GM06990 (cell line): ENCODE measurements around the gene SCAMP5.

ENCODE experiments used
- DNase-seq: peaks from one replicate; pipeline ENCODE4 v3.0.0-alpha.2; 2011; ENCODE audit not compliant: insufficient read length; ENCODE audit errors: extremely low read depth
- H3K27me3 ChIP-seq: replicated peaks from 2 replicates; pipeline ENCODE4 v1.6.0; 2011; ENCODE audit warnings: low read length; ENCODE audit not compliant: control insufficient read depth, insufficient read depth
- H3K36me3 ChIP-seq: 2 replicates; pipeline ENCODE4 v1.5.1; 2011; ENCODE audit warnings: low read length; ENCODE audit not compliant: control insufficient read depth, insufficient read depth
- H3K4me3 ChIP-seq: replicated peaks from 2 replicates; pipeline ENCODE4 v1.5.1; 2011; ENCODE audit warnings: low read depth, mild to moderate bottlenecking, control low read depth, low read length
- TF ChIP-seq, protein P1 (sequence below): IDR thresholded peaks from 2 replicates; pipeline ENCODE4 v1.5.1; 2011; ENCODE audit warnings: low read length, control low read depth, mild to moderate bottlenecking, inconsistent platforms; ENCODE audit not compliant: insufficient read depth, poor library complexity, severe bottlenecking

SCAMP5 gene

DNA sequence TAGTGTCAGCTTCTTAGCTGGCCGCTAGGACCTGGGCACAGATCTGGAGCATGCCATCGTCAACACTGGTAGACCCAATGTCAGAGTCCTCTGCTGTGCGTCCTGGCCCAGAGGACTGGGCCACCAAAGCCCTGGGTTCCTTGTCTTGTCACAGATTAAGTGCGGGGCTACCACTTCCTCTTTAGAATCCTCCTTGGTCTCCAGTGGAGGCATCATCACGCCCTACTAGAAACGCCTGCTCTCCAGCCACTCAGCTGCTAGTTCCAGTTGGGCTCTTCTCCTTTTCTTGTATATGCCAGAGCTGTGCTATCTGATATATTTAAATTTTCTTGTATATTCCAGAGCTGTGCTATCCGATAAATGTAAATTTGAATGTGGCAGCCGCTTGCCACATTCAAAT is 39.3 kb downstream of the SCAMP5 start:
- Histone ChIP-seq H3K36me3 (peaks cover 6% of the 10 kb centered on the region), H3K4me3 (no peak overlapping the region), H3K27me3 (no peaks in the 10 kb centered on the region)
- no peak for DNase-seq
- TF ChIP-seq, protein P1, sequence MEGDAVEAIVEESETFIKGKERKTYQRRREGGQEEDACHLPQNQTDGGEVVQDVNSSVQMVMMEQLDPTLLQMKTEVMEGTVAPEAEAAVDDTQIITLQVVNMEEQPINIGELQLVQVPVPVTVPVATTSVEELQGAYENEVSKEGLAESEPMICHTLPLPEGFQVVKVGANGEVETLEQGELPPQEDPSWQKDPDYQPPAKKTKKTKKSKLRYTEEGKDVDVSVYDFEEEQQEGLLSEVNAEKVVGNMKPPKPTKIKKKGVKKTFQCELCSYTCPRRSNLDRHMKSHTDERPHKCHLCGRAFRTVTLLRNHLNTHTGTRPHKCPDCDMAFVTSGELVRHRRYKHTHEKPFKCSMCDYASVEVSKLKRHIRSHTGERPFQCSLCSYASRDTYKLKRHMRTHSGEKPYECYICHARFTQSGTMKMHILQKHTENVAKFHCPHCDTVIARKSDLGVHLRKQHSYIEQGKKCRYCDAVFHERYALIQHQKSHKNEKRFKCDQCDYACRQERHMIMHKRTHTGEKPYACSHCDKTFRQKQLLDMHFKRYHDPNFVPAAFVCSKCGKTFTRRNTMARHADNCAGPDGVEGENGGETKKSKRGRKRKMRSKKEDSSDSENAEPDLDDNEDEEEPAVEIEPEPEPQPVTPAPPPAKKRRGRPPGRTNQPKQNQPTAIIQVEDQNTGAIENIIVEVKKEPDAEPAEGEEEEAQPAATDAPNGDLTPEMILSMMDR, result no peak

DNA sequence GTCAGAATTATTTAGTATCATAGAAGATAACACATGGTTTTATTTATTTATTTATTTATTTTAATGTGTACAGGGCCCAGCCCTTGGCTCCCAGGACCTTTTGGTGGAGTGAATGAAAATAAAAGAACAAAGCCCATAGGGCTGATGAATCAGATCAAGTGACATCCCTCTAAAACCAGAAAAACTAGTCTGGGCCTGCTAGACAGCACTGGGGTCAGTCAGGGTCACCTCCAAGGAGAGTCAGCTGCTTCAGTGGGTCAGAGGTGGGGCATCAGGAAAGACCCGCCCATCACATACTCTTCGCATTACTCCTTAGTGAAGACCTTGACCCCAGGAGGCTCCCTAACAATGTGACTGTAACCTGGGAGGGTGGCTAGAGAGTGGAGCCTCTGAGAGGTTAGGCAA is 40.9 kb downstream of the SCAMP5 start:
- TF ChIP-seq, protein P1, result no peak
- no peak for DNase-seq

DNA sequence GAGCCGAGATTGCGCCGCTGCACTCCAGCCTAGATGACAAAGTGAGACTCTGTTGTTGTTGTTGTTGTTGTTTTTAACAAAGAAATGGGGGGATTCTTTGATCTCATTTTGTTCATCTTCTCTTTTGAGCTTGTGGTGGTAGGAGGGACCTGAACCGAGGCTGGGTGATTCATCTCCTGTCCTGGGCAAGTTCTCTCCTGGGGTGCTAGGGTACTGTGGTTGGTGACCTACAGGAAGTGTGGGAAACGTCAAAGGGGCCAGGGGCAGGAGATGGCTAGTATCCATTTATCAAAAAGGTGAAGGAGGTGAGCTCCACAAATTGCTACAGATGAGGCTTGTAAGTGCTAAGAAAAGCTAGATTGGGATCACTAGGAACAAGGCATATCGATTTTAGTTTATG is 42.3 kb downstream of the SCAMP5 start:
- TF ChIP-seq, protein P1, result no peak

More for the DNA sequence above, 40.9 kb downstream of the SCAMP5 start:
- H3K36me3 ChIP-seq, result peaks cover 4% of the 10 kb centered on the region
- no peaks in the 10 kb centered on the region for H3K27me3 ChIP-seq
- H3K4me3 ChIP-seq, result no peak overlapping the region

DNA sequence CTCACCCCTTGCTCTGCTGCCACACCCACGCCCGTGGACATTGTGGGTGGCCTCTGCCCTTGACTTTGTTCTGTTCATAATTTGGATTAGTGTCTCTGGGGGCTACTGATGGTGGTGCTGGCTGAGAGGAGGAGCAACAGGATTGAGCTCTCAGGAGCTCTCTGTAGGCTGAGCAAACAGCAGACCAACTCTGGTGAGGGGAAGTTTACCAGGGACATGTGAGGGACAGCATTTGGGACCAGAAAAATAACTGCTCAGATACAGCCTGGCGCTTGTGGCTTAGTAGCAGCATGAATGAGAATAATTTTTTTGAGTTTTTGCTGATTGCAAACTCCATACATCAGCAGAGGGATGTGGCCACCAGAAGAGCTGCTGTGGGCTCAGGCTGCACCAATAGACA is 42.9 kb downstream of the SCAMP5 start:
- Histone ChIP-seq H3K36me3 (peaks cover 6% of the 10 kb centered on the region), H3K27me3 (no peaks in the 10 kb centered on the region), H3K4me3 (no peak overlapping the region)
- TF ChIP-seq, protein P1, result no peak
- DNase-seq, result no peak

More for the DNA sequence above, 42.3 kb downstream of the SCAMP5 start:
- peaks cover 6% of the 10 kb centered on the region for H3K36me3 ChIP-seq
- no peak overlapping the region for H3K4me3 ChIP-seq
- no peaks in the 10 kb centered on the region for H3K27me3 ChIP-seq
- no peak for DNase-seq

DNA sequence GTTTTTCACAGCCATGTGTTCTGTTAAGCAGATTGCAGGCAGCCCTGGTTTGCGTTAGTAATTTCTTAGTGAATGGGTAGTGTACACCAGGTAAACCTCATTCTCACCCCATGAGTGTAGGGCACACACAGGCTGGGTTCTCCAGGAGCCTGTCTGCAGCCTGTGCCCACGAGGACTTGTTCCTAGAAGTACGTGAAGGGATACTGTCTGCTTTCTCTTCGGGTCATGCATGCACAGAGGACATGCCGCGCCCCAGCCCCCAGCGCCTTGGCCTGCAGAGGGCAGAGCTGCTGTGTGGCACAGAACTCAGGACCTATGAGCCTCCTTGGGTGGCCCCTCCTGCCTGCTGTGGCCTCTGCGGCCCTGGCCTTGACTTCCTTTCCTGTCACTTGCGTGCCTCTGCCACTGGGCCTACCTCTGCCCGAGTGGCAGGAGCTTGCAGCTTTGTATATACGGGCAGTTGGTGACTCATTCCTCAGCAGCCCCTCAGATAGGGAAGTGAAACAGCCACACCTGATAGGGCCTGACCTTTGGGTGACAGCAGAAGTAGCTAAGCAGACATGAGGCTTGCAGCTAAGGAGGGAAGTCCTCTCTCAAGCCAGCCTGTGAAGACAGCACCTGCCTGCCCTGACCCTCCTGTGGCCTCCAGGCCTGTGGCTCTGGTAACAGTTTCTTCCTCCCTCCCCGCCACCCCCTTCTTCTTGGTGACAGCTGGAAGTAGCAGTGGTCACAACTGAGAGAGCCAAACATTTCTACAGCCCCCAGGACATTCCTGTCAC is 47.6 kb downstream of the SCAMP5 start:
- TF ChIP-seq, protein P1, result peak; percentile 94
- Histone ChIP-seq H3K27me3 (no peaks in the 10 kb centered on the region), H3K4me3 (peak overlapping the region; percentile 36), H3K36me3 (peaks cover 7% of the 10 kb centered on the region)
- DNase-seq, result peak; percentile 93
